H1 (cell line): Measurements from ENCODE around the gene SYT2.

Experiments used
- CEBPB ChIP-seq: IDR thresholded peaks from 2 replicates; pipeline ENCODE4 v1.6.1; 2012; ENCODE audit warnings: low read depth, low read length
- CHD2 ChIP-seq: IDR thresholded peaks from 2 replicates; pipeline ENCODE4 v1.6.1; 2012; ENCODE audit warnings: low read length, improper control_type of control experiment
- CTCF ChIP-seq, 3 experiments: IDR thresholded peaks; 1 replicate in 2 of 3; 2 replicates in 1 of 3; pipeline versions ENCODE4 v1.5.1 to v1.6.1; 2011; ENCODE audit warnings: low read length in 3 of 3, mild to moderate bottlenecking in 3 of 3, inconsistent platforms in 2 of 3, low read depth in 1 of 3, moderate library complexity in 1 of 3; ENCODE audit not compliant: insufficient read depth in 1 of 3; ENCODE audit errors: control extremely low read depth in 1 of 3
- EP300 ChIP-seq, 2 experiments: IDR thresholded peaks; 1 replicate in 1 of 2; 2 replicates in 1 of 2; pipeline ENCODE4 v1.6.1; 2011 to 2012; ENCODE audit warnings: low read depth in 2 of 2, low read length in 2 of 2, mild to moderate bottlenecking in 2 of 2, borderline replicate concordance in 1 of 2, inconsistent platforms in 1 of 2, moderate library complexity in 1 of 2
- GTF2F1 ChIP-seq: IDR thresholded peaks from 2 replicates; pipeline ENCODE4 v1.6.1; 2012; ENCODE audit warnings: low read depth, low read length, improper control_type of control experiment, borderline replicate concordance
- HDAC2 ChIP-seq, 2 experiments: fragments of 300-600 bp in 1 of 2; sonication (generic) in 1 of 2; IDR thresholded peaks; 2 replicates each; pipeline ENCODE4 v1.6.1; 2011 to 2012; ENCODE audit warnings: low read depth in 2 of 2, low read length in 2 of 2, mild to moderate bottlenecking in 2 of 2, moderate library complexity in 2 of 2, borderline replicate concordance in 1 of 2, inconsistent platforms in 1 of 2
- POLR2A ChIP-seq, 2 experiments: IDR thresholded peaks; 1 replicate in 1 of 2; 2 replicates in 1 of 2; pipeline ENCODE4 v1.6.1; 2011; ENCODE audit warnings: low read depth in 2 of 2, low read length in 2 of 2, mild to moderate bottlenecking in 2 of 2; ENCODE audit errors: control extremely low read depth in 1 of 2
- POLR2AphosphoS5 ChIP-seq: IDR thresholded peaks from 2 replicates; pipeline ENCODE4 v1.6.1; 2011; ENCODE audit warnings: low read depth, low read length
- RAD21 ChIP-seq, 2 experiments: IDR thresholded peaks in 1 of 2; conservative IDR thresholded peaks in 1 of 2; 2 replicates each; pipeline ENCODE4 v1.6.1; 2011; ENCODE audit warnings: low read depth in 2 of 2, low read length in 2 of 2, improper control_type of control experiment in 1 of 2, inconsistent platforms in 1 of 2, mild to moderate bottlenecking in 1 of 2, moderate library complexity in 1 of 2
- RXRA ChIP-seq: IDR thresholded peaks from 2 replicates; pipeline ENCODE4 v1.6.1; 2011; ENCODE audit warnings: low read depth, mild to moderate bottlenecking, low read length, moderate library complexity; ENCODE audit not compliant: insufficient read depth
- SP1 ChIP-seq: IDR thresholded peaks from 2 replicates; pipeline ENCODE4 v1.6.1; 2011; ENCODE audit warnings: low read depth, low read length
- TCF12 ChIP-seq: IDR thresholded peaks from 2 replicates; pipeline ENCODE4 v1.6.1; 2011; ENCODE audit warnings: low read depth, mild to moderate bottlenecking, low read length

GRCh38 chr1:202745323-202745888 lies 35.2 kb upstream of the SYT2 start:
- TF ChIP-seq POLR2AphosphoS5 (no peak), GTF2F1 (no peak), CHD2 (no peak), SP1 (no peak), CTCF (IDR thresholded peaks at IDR 0.05; ENCODE audit: control extremely low read depth in 1 of 3, insufficient read depth in 1 of 3, low read depth in 1 of 3, low read length in 3 of 3) (no peak), POLR2A (IDR thresholded peaks at IDR 0.05; ENCODE audit: control extremely low read depth in 1 of 2, low read depth in 2 of 2, low read length in 2 of 2) (no peak), EP300 (IDR thresholded peaks at IDR 0.05; ENCODE audit: borderline replicate concordance in 1 of 2, low read depth in 2 of 2, low read length in 2 of 2) (no peak), RAD21 (IDR thresholded peaks at IDR 0.05 in 1 of 2, conservative IDR thresholded peaks at IDR 0.05 in 1 of 2; ENCODE audit: low read depth in 2 of 2, low read length in 2 of 2) (no peak), HDAC2 (IDR thresholded peaks at IDR 0.05; ENCODE audit: borderline replicate concordance in 1 of 2, low read depth in 2 of 2, low read length in 2 of 2) (no peak), RXRA (no peak), CEBPB (no peak), TCF12 (no peak)
